ENCODE results near the gene CFAP300. TPM values are rescaled to one million over a fixed set of nuclear protein-coding genes. Genes with fewer than 3 reads are reported as not detected.

The CFAP300 gene
- total RNA-seq, 2 experiments from 2014 or later: not detected

DNA sequence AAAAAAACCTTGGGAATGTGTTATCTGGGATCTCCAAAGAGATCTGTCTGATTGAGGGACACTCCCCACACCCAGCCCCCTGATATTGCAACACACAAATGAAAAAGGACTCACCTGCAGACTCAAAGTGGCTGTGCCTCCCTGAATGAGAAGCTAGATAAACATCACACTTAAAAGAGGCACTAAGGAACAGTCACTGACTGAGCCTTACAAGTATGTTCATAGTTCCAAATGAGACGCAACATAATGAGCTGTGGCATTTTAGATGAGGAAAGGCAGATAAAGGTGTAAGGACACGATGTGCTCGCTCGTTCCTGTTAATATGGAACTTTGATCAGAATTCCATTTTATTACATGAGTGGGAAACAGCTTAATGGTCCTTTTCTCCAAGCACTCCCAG is 21.0 kb upstream of the CFAP300 start:
- peaks cover 21% of the 10 kb centered on the region for H3K27me3 Mint-ChIP-seq
- no peaks in the 10 kb centered on the region for H3K36me3 Mint-ChIP-seq (ENCODE audit: low read depth)
- H3K4me1 Mint-ChIP-seq: no peaks in the 10 kb centered on the region
- ChIA-PET POLR2A (no interaction called here), CTCF (interaction anchor here (1.2 to 1.3 kb wide), 2 partner anchors 19 to 111 kb away, joined by 4 to 7 read pairs; partner anchors contain the start of gene CEP126)
- ATAC-seq (no peak), DNase-seq (no peak)
- no peak overlapping the region for H3K27ac Mint-ChIP-seq
- no peak overlapping the region for H3K4me3 Mint-ChIP-seq
- intact Hi-C loops (cut with DNase I, micrococcal nuclease): no loop called here
- no peaks in the 10 kb centered on the region for H3K9me3 Mint-ChIP-seq (ENCODE audit: low read depth)

DNA sequence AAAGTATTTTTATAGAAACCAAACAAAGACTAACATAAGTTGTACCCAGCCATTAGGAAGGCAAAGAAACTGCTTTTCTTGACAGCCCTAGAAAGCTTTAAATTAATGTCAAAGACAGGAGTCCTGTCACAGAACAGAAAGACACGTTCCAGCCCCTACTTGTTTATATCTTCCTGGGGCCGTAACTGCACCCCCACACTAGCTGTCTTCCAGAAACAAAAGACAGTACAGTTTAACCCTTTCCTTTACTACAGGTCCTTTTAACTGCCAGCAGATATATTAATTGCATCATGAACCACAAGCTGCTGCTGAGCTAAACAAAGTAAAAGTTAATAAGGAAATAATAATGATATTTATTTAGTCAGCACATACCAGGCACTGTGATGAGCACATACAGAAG is 20.3 kb upstream of the CFAP300 start:
- Mint-ChIP-seq H3K36me3 (ENCODE audit: low read depth) (no peaks in the 10 kb centered on the region), H3K4me3 (no peak overlapping the region), H3K27me3 (peaks cover 21% of the 10 kb centered on the region), H3K4me1 (no peaks in the 10 kb centered on the region), H3K9me3 (ENCODE audit: low read depth) (no peaks in the 10 kb centered on the region), H3K27ac (no peak overlapping the region)
- DNase-seq: no peak
- intact Hi-C loops (cut with DNase I, micrococcal nuclease): no loop called here
- ChIA-PET CTCF (interaction anchor here (1.1 to 1.3 kb wide), 3 partner anchors 13 to 112 kb away, joined by 3 to 7 read pairs (median 4); partner anchors contain the start of gene CEP126), POLR2A (interaction anchor here (0.6 kb wide), 1 partner anchor 14 kb away, joined by 3 read pairs; no protein-coding TSS in a partner anchor)
- ATAC-seq: no peak

DNA sequence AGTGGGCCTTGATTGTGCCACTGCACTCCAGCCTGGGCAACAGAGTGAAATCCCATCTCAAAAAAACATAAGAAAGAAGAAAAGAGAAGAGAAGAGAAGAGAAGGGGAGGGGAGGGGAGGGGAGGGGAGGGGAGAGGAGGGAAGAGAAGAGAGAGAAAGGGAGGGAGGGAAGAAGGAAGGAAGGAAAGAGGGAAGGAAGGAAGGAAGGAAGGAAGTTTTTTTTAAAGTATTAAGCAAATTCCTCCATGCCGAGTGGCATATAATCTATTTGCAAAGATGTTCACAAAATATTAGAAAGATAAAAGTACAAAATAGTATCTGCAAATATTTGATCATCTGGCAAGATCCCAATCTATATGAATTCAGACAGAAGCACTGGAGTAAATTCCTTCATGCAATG is 10.5 kb upstream of the CFAP300 start:
- intact Hi-C loops (cut with DNase I, micrococcal nuclease): no loop called here
- ChIA-PET CTCF (no interaction called here), POLR2A (no interaction called here)
- Mint-ChIP-seq H3K27ac (no peak overlapping the region), H3K9me3 (ENCODE audit: low read depth) (no peaks in the 10 kb centered on the region), H3K27me3 (peaks cover 8% of the 10 kb centered on the region), H3K36me3 (ENCODE audit: low read depth) (no peaks in the 10 kb centered on the region), H3K4me3 (no peak overlapping the region), H3K4me1 (no peaks in the 10 kb centered on the region)
- DNase-seq (no peak), ATAC-seq (no peak)

DNA sequence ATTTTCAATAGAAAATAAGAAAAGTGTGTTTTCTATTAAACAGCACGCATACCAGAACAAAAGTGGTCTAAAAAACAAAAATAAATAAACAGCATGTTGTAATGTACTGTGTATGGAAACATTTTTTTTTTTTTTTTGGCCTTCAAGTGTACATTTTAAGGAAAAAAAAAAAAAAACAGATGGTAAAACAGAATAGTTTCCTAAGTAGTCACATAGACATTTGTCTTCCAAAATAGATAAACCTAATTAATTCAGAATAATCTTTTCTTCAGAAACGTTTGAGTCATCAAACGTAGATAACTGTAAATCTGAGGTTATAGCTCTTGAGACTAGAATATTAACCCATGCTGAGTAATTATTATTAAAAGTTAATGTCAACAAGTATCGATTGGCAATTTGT is 396 bp upstream of the CFAP300 start:
- intact Hi-C loops (cut with DNase I, micrococcal nuclease): no loop called here
- DNase-seq (no peak), ATAC-seq (no peak)
- CTCF ChIA-PET: interaction anchor here (0.6 kb wide), 1 partner anchor 38 kb away, joined by 6 read pairs; no protein-coding TSS in a partner anchor
- Mint-ChIP-seq H3K36me3 (ENCODE audit: low read depth) (no peaks in the 10 kb centered on the region), H3K4me1 (peaks cover 7% of the 10 kb centered on the region), H3K4me3 (peak overlapping the region; percentile 60), H3K9me3 (ENCODE audit: low read depth) (no peaks in the 10 kb centered on the region), H3K27ac (no peak overlapping the region), H3K27me3 (peaks cover 28% of the 10 kb centered on the region)
- POLR2A ChIA-PET: no interaction called here

DNA sequence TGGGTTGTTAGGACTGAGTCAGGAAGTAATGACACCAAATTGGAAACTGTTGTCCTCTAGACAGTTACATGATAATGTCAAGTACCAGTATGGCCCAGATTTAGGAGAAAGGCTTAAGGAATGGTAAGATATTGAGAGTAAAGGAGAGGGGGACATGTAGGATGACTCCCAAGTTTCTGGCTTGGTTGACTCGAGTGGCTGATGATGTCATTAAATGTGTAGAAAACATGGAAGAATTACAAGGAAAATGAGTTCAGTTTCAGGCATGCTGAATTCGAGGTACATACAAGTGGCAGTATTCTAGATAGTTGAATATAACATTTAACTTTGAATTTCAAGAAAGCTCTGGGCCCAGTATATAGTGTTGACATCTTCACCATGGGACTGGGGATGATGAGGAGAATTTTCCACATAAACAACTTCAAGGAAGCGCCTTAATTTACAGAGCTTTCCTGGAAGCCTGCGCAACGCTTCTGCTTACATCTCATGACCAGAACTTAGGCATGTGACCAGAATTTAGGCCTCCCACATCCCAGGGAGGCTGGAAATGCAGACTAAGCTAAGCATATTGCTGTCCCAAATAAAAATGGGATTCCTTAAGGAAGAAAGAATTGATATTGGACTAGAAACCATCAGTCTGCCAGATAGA is 3.8 kb downstream of the CFAP300 start:
- H3K9me3 Mint-ChIP-seq (ENCODE audit: low read depth): no peaks in the 10 kb centered on the region
- H3K27me3 Mint-ChIP-seq: peaks cover 30% of the 10 kb centered on the region
- no peak overlapping the region for H3K4me3 Mint-ChIP-seq
- intact Hi-C loops (cut with DNase I, micrococcal nuclease): no loop called here
- ATAC-seq (no peak), DNase-seq (no peak)
- H3K27ac Mint-ChIP-seq: no peak overlapping the region
- ChIA-PET POLR2A (no interaction called here), CTCF (no interaction called here)
- peaks cover 7% of the 10 kb centered on the region for H3K4me1 Mint-ChIP-seq
- H3K36me3 Mint-ChIP-seq (ENCODE audit: low read depth): no peaks in the 10 kb centered on the region

DNA sequence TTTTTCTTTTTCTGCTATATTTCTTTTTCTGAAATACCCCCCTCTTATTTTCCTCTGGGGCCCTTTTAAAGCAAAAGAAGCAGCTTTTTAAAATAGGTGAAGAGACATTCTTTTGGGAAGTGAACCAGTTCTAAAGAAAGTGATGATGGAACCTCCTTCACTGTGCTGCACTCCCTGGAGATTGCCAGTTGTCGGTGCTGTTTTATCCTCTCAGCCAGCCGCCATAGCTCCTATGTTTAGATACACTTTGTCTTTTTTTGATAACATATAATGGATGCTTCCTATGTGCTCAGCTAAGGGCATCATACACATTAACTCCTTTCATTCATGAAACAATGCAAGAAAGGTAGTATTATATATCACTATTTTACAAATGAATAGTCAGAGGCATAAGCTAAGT is 14.0 kb downstream of the CFAP300 start:
- H3K27ac Mint-ChIP-seq: no peak overlapping the region
- peaks cover 9% of the 10 kb centered on the region for H3K27me3 Mint-ChIP-seq
- H3K4me1 Mint-ChIP-seq: no peaks in the 10 kb centered on the region
- no peaks in the 10 kb centered on the region for H3K36me3 Mint-ChIP-seq (ENCODE audit: low read depth)
- ChIA-PET POLR2A (no interaction called here), CTCF (interaction anchor here (0.5 to 1.0 kb wide), 2 partner anchors 20 to 62 kb away, joined by 3 read pairs; no protein-coding TSS in a partner anchor)
- ATAC-seq: no peak
- H3K9me3 Mint-ChIP-seq (ENCODE audit: low read depth): no peaks in the 10 kb centered on the region
- intact Hi-C loops (cut with DNase I, micrococcal nuclease): no loop called here
- H3K4me3 Mint-ChIP-seq: no peak overlapping the region
- no peak for DNase-seq

DNA sequence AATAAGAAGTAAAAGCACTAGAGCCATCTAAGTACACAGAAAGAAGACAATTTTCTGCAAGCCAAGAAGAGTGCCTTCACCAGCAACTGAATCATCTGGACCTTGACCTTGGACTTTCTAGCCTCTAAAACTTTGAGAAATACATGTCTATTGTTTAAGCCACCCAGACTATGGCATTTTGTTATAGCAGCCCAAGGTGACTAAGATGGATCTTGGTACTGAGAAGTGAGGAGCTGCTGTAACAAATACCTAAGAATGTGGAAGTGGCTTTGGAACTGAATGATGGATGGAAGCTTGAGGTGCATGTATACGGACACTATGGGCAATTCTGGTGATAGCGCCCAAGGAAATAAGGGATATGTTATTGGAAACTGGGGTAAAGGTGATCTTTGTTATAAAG is 14.9 kb downstream of the CFAP300 start:
- POLR2A ChIA-PET: no interaction called here

DNA sequence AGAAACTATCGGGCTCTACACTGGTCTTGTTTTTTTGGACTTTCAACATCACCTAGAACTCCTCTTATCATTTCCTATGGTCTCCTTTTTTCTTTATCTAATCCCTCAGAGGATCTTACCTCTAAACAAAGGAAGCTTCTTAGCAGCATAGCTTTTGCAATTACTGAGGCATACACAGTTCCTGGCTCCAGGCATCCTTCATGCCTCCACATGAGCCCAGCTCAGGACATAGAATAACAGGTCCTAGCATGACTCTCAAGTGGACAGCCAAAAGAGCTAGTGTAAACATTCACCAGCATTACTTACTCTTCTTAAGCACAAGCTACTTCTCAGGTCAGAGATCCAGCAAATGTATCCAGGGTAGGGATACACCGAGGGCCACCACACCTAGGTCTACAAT is 17.1 kb downstream of the CFAP300 start:
- ATAC-seq: no peak
- no peaks in the 10 kb centered on the region for H3K9me3 Mint-ChIP-seq (ENCODE audit: low read depth)
- H3K4me1 Mint-ChIP-seq: no peaks in the 10 kb centered on the region
- peaks cover 9% of the 10 kb centered on the region for H3K27me3 Mint-ChIP-seq
- ChIA-PET CTCF (no interaction called here), POLR2A (no interaction called here)
- H3K36me3 Mint-ChIP-seq (ENCODE audit: low read depth): no peaks in the 10 kb centered on the region
- no peak overlapping the region for H3K27ac Mint-ChIP-seq
- intact Hi-C loops (cut with DNase I, micrococcal nuclease): no loop called here
- H3K4me3 Mint-ChIP-seq: no peak overlapping the region
- no peak for DNase-seq

More for the DNA sequence above, 14.9 kb downstream of the CFAP300 start:
- peaks cover 9% of the 10 kb centered on the region for H3K27me3 Mint-ChIP-seq
- H3K27ac Mint-ChIP-seq: no peak overlapping the region
- H3K9me3 Mint-ChIP-seq (ENCODE audit: low read depth): no peaks in the 10 kb centered on the region
- intact Hi-C loops (cut with DNase I, micrococcal nuclease): no loop called here
- H3K36me3 Mint-ChIP-seq (ENCODE audit: low read depth): no peaks in the 10 kb centered on the region
- H3K4me3 Mint-ChIP-seq: no peak overlapping the region
- H3K4me1 Mint-ChIP-seq: no peaks in the 10 kb centered on the region
- no peak for DNase-seq
- CTCF ChIA-PET: no interaction called here
- no peak for ATAC-seq

DNA sequence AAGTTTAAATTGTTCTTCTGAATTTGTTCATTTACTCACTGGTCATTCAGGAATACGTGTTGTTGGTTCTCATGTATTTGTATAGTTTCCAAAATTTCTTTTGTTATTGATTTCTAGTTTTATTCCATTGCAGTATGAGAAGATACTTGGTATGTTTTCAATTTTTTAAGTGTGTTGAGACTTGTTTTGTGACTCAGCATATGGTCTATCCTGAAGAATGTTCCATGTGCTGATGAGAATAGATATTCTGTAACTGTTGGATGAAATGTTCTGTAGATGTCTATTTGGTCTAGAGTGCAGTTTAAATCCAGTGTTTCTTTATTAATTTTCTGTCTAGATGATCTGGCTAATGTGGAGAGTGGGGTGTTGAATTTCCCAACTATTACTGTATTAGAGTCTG is 23.5 kb downstream of the CFAP300 start:
- Mint-ChIP-seq H3K27me3 (no peaks in the 10 kb centered on the region), H3K9me3 (ENCODE audit: low read depth) (peaks cover 25% of the 10 kb centered on the region), H3K36me3 (ENCODE audit: low read depth) (no peaks in the 10 kb centered on the region), H3K27ac (no peak overlapping the region), H3K4me1 (no peaks in the 10 kb centered on the region), H3K4me3 (no peak overlapping the region)
- ATAC-seq: no peak
- DNase-seq: no peak
- CTCF ChIA-PET: no interaction called here
- intact Hi-C loops (cut with DNase I, micrococcal nuclease): no loop called here
- POLR2A ChIA-PET: no interaction called here

DNA sequence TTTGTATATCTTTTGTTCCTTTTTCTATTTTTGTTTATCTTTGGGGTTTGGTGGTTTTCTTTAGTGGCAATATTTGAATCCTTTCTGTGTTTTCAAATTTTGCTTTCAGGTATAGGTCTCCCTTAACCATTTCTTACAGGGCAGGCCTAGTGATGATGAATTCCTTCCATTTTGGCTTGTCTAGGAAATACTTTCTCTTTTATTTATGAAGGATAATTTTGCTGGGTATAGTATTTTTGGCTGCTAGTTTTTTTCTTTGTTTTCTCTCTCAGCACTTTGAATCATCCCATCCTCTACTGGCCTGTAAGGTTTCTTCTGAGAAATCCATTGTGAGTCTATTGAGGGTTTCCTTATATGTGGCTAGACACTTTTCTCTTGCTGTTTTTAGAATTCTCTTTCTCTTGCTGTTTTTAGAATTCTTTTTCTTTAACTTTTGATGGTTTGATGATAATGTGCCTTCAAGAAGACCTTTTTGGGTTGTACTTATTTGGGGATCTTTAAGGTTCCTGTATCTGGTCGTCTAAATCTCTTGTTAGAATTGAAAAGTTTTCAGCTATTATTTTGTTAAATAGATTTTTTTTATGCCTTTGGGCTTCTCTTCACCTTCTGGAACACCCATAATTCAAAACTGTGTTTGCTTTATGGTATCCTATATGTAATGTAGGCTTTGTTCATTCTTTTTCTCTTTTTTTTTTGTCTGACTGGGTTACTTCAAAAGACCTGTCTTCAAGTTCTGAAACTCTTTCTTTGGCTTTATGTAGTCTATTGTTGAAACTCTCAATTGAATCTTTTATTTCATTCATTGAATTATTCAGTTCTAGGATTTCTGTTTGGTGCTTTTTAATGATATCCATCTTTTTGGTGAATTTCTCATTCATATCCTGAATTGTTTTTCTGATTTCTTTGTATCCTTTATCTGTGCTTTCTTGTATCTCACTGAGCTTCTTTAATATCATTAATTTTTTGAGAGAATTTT is 24.5 kb downstream of the CFAP300 start:
- H3K27me3 Mint-ChIP-seq: peaks cover 2% of the 10 kb centered on the region
- ChIA-PET CTCF (interaction anchor here (0.7 kb wide), 1 partner anchor 422 kb away, joined by 5 read pairs; no protein-coding TSS in a partner anchor), POLR2A (no interaction called here)
- peaks cover 25% of the 10 kb centered on the region for H3K9me3 Mint-ChIP-seq (ENCODE audit: low read depth)
- intact Hi-C loops (cut with DNase I, micrococcal nuclease): no loop called here
- H3K4me3 Mint-ChIP-seq: no peak overlapping the region
- H3K27ac Mint-ChIP-seq: no peak overlapping the region
- DNase-seq: no peak
- no peaks in the 10 kb centered on the region for H3K36me3 Mint-ChIP-seq (ENCODE audit: low read depth)
- H3K4me1 Mint-ChIP-seq: no peaks in the 10 kb centered on the region
- ATAC-seq: no peak

DNA sequence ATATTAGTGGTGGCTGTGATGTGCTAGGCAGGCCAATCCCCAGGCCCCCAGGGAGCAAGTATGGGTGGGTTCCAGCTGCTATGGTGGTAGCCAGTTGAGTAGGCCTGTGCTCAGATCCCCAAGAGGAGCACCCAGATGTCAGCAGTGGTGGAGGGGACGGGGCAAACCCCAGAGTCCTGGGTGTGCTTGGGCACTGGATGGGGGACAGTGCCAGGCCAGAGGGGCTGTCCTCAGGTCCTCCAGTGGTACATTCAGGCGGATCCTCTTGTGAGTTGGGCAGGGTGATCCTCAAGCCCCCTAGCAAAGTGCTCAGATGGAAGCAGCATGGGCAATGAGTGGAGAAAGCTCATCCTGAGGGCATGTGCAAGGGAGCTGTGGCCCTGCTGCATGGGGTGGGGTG is 26.0 kb downstream of the CFAP300 start:
- intact Hi-C loops (cut with DNase I, micrococcal nuclease): no loop called here
- H3K27me3 Mint-ChIP-seq: peaks cover 2% of the 10 kb centered on the region
- DNase-seq: no peak
- ChIA-PET POLR2A (no interaction called here), CTCF (no interaction called here)
- H3K9me3 Mint-ChIP-seq (ENCODE audit: low read depth): peaks cover 25% of the 10 kb centered on the region
- H3K4me1 Mint-ChIP-seq: no peaks in the 10 kb centered on the region
- ATAC-seq: no peak
- no peak overlapping the region for H3K4me3 Mint-ChIP-seq
- no peaks in the 10 kb centered on the region for H3K36me3 Mint-ChIP-seq (ENCODE audit: low read depth)
- no peak overlapping the region for H3K27ac Mint-ChIP-seq

DNA sequence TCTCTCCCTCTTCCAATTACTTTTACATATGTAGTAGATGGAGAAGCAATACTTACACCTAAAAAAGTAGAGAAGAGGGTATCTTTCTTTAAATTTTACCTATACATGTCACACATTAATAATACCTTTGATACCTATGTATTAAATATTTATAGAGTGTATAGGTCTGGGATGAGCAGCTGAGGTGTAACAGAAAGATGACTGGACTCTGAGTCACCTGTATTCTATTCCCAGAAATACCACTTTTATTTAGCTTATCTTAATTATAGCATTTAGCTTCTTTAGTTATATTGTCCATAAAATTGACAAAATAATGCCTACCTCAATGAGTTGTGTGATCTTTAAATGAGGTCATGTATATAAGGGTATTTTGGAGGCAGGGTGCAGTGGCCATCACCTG is 32.4 kb downstream of the CFAP300 start:
- H3K27me3 Mint-ChIP-seq: peaks cover 3% of the 10 kb centered on the region
- no peak for DNase-seq
- no peaks in the 10 kb centered on the region for H3K36me3 Mint-ChIP-seq (ENCODE audit: low read depth)

More for the DNA sequence above, 32.4 kb downstream of the CFAP300 start:
- Mint-ChIP-seq H3K27ac (no peak overlapping the region), H3K4me3 (no peak overlapping the region), H3K9me3 (ENCODE audit: low read depth) (no peaks in the 10 kb centered on the region), H3K4me1 (no peaks in the 10 kb centered on the region)
- intact Hi-C loops (cut with DNase I, micrococcal nuclease): no loop called here
- ChIA-PET POLR2A (interaction anchor here (0.6 kb wide), 1 partner anchor 57 kb away, joined by 4 read pairs; no protein-coding TSS in a partner anchor), CTCF (no interaction called here)
- no peak for ATAC-seq
